ENCODE results near the gene CLCA1.

DNA sequence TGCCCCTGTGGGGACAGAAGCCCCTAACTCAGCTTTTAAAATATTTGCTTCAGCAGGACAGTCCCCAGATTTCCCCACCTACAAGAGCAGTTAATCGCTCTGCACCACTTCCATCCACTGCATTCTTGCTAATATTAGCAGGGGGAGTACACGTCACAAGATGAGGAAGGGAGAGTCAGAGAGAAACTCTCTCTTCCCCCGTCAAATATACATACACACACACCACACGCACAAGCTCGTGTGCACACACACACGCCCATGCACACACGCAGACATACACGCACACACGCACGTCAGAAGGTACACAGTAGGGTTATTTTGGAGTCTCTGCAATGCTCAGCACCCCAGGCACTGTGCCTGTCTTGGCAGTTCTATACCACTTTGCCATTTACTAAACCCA lies 2.1 kb downstream of the CLCA1 start:
- TF ChIP-seq POLR2AphosphoS5 (IDR thresholded peaks at IDR 0.05) (no peak), POLR2A (IDR thresholded peaks at IDR 0.05) (no peak)
- TF ChIP-seq, protein P1, sequence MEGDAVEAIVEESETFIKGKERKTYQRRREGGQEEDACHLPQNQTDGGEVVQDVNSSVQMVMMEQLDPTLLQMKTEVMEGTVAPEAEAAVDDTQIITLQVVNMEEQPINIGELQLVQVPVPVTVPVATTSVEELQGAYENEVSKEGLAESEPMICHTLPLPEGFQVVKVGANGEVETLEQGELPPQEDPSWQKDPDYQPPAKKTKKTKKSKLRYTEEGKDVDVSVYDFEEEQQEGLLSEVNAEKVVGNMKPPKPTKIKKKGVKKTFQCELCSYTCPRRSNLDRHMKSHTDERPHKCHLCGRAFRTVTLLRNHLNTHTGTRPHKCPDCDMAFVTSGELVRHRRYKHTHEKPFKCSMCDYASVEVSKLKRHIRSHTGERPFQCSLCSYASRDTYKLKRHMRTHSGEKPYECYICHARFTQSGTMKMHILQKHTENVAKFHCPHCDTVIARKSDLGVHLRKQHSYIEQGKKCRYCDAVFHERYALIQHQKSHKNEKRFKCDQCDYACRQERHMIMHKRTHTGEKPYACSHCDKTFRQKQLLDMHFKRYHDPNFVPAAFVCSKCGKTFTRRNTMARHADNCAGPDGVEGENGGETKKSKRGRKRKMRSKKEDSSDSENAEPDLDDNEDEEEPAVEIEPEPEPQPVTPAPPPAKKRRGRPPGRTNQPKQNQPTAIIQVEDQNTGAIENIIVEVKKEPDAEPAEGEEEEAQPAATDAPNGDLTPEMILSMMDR (IDR thresholded peaks at IDR 0.05) = no peak
